SK-N-SH treated with all-trans-retinoic acid at 6 μM for 48 hours (cell line): ENCODE data around the gene TNS3.

ENCODE experiments used
- CREB5 ChIP-seq: fragments of 250-450 bp; sonication (Bioruptor Pico); IDR thresholded peaks from 2 replicates; pipeline ENCODE4 v1.5.1; 2020; ENCODE audit warnings: low read depth, mild to moderate bottlenecking, moderate library complexity
- CSDC2 ChIP-seq: fragments of 250-450 bp; sonication (Bioruptor Pico); IDR thresholded peaks from 2 replicates; pipeline ENCODE4 v1.5.0; 2020; ENCODE audit warnings: mild to moderate bottlenecking, moderate library complexity
- ESRRG ChIP-seq: fragments of 250-450 bp; sonication (Bioruptor Pico); IDR thresholded peaks from 2 replicates; pipeline ENCODE4 v1.6.1; 2021; ENCODE audit warnings: mild to moderate bottlenecking
- PATZ1 ChIP-seq: fragments of 250-450 bp; sonication (Bioruptor Pico); IDR thresholded peaks from 2 replicates; pipeline ENCODE4 v1.8.0; 2020; ENCODE audit warnings: mild to moderate bottlenecking, moderate library complexity, borderline replicate concordance
- POU6F1 ChIP-seq: fragments of 250-450 bp; sonication (Bioruptor Pico); IDR thresholded peaks from 2 replicates; pipeline ENCODE4 v1.8.0; 2021; ENCODE audit warnings: low read depth, mild to moderate bottlenecking, moderate library complexity, borderline replicate concordance
- TOX ChIP-seq: fragments of 250-450 bp; sonication (Bioruptor Pico); IDR thresholded peaks from 2 replicates; pipeline ENCODE4 v1.8.0; 2021; ENCODE audit warnings: mild to moderate bottlenecking, moderate library complexity, borderline replicate concordance
- ZFP30 ChIP-seq: fragments of 450-650 bp; formaldehyde crosslinking; IDR thresholded peaks from 2 replicates; pipeline ENCODE4 v1.5.0; 2022; ENCODE audit warnings: mild to moderate bottlenecking, moderate library complexity

- TF ChIP-seq TOX (CRISPR knock-in tag) (no peak), CSDC2 (CRISPR knock-in tag) (no peak), POU6F1 (no peak), ZFP30 (CRISPR knock-in tag) (no peak), CREB5 (no peak), ESRRG (CRISPR knock-in tag) (no peak), PATZ1 (no peak)
Measured at GRCh38 chr7:47262881-47263280, 319.0 kb downstream of the TNS3 start.
